ENCODE data around the gene ZNF750. TPM values are rescaled to one million over a fixed set of nuclear protein-coding genes. Genes with fewer than 3 reads are reported as not detected.

The ZNF750 gene
- total and polyA plus RNA-seq, 2 donors (not counting 3 experiments of a cell fraction or from before 2014, with no cell fraction given), result 0.15 to 0.80 TPM

GRCh38 chr17:82836823-82837357, 2.9 kb downstream of the ZNF750 start:
- intact Hi-C loops (cut with micrococcal nuclease) (no loop called here), dilution Hi-C loops (cut with MboI; ENCODE audit: extremely low pct_ligation_motif_present, low sequenced_read_pairs) (no loop called here)
- Histone ChIP-seq H2AFZ (ENCODE audit: low read depth, low read length) (no peak overlapping the region), H3K9me1 (replicated peaks; ENCODE audit: control insufficient read depth, extremely low read depth, insufficient read depth, low read length) (no peaks in the 10 kb centered on the region), H3K36me3 (ENCODE audit: control insufficient read depth in 2 of 2, extremely low read depth in 1 of 2, insufficient read depth in 2 of 2, low read length in 2 of 2) (no peaks in the 10 kb centered on the region), H3K4me1 (ENCODE audit: control insufficient read depth, extremely low read depth, insufficient read depth, low read length) (no peaks in the 10 kb centered on the region), H3K4me3 (replicated peaks in 1 of 3; ENCODE audit: insufficient read depth in 1 of 3, low read depth in 1 of 3, low read length in 3 of 3) (no peak overlapping the region), H3K9ac (replicated peaks; ENCODE audit: extremely low read depth, insufficient read depth, low read length) (no peak overlapping the region), H3K27ac (ENCODE audit: insufficient read depth, low read depth, low read length) (no peak overlapping the region), H3K9me3 (replicated peaks; ENCODE audit: control insufficient read depth, insufficient read depth, low read length) (no peaks in the 10 kb centered on the region), H3K79me2 (ENCODE audit: control insufficient read depth, insufficient read depth, low read length) (no peaks in the 10 kb centered on the region), H3K27me3 (ENCODE audit: control insufficient read depth in 2 of 2, insufficient read depth in 2 of 2, low read length in 2 of 2) (no peaks in the 10 kb centered on the region), H3K4me2 (ENCODE audit: insufficient read depth, low read length) (no peak overlapping the region), H4K20me1 (replicated peaks; ENCODE audit: control insufficient read depth, extremely low read depth, insufficient read depth, low read length) (no peaks in the 10 kb centered on the region)
- peak; percentile 35 for FAIRE-seq
- no TSS peak for BruUV-seq (replicated peaks)
- TF ChIP-seq, protein P1, sequence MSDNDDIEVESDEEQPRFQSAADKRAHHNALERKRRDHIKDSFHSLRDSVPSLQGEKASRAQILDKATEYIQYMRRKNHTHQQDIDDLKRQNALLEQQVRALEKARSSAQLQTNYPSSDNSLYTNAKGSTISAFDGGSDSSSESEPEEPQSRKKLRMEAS (IDR thresholded peaks at IDR 0.05; ENCODE audit: insufficient read depth, insufficient read length), result no peak
- TF ChIP-seq GATA2 (IDR thresholded peaks at IDR 0.05; ENCODE audit: insufficient read depth, insufficient read length, low read depth, low read length) (no peak), CTCF (IDR thresholded peaks at IDR 0.05; ENCODE audit: extremely low read depth in 1 of 2, insufficient read depth in 1 of 2, low read depth in 1 of 2, low read length in 2 of 2) (peak; percentile 7 to 23)
- POLR2A ChIA-PET, result no interaction called here
- DNase-seq (ENCODE audit: low read depth, low spot score), result no peak
- CTCF ChIA-PET, result interaction anchor here (1.0 to 2.4 kb wide), 6 partner anchors 8 to 81 kb away, joined by 3 to 6 read pairs (median 4); no protein-coding TSS in a partner anchor
